NCI-H2196 (cell line): ENCODE data around the gene MBD3L4.
"Not testable (repeated sequence)": the region's sequence is repeated elsewhere in the genome, so short reads cannot be mapped to it uniquely, and the experiment has no call there.

Experiments used
- DNase-seq: peaks from one replicate; lab custom pipeline; 2025; ENCODE audit not compliant: unreplicated experiment; lab: John Stamatoyannopoulos, UW

Gene MBD3L4

DNA sequence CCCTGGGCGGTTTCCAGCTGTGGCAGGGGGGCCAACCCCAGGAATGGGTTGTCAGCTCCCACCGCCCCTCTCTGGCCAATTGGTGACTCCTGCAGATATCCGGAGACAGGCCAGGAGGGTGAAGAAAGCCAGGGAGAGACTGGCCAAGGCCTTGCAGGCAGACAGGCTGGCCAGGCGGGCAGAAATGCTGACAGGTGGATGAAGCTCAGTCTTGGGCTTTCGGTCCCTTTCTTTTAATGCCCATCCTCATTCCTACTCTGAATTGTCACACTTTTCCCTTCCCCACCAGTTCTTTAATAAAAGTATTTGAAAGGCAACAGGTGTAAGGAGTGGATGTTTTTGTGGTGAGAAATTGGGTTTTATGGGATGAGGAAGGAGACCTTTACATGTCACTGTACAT is 11.4 kb upstream of the MBD3L4 start:
- not testable (repeated sequence) for DNase-seq

GRCh38 chr19:7049021-7049420 is 9.0 kb upstream of the MBD3L4 start, which contains the start of gene MBD3L2:
Gene MBD3L2, plus strand, starts transcription at chr19:7049321. Its CDS starts 53 bp downstream, at chr19:7049374.
- not testable (repeated sequence) for DNase-seq

GRCh38 chr19:7041563-7041962 is 1.6 kb upstream of the MBD3L4 start:
- DNase-seq: not testable (repeated sequence)

GRCh38 chr19:7030278-7030677 is 9.7 kb downstream of the MBD3L4 start, which contains the start of gene MBD3L5:
Gene MBD3L5, plus strand, starts transcription at chr19:7030578. Its CDS starts 34 bp downstream, at chr19:7030612.
- not testable (repeated sequence) for DNase-seq

DNA sequence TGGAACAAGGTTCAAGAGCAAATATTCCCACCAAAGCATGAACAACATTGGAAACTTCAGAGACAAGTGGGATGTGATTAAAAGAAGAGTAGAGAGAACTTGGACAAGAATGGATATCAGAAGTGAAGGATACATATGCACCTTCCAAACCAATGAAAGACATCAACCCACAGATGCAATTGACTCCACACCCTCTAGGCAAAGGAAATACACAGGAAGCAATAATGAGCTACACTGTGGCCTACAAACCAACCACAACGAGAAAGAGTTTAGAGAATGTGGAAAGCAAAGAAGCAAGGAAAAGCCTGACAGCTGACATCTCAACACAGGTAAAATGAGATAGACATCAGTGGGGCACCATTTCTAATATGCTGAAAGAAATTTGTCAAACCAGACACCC is 11.2 kb downstream of the MBD3L4 start:
- not testable (repeated sequence) for DNase-seq

DNA sequence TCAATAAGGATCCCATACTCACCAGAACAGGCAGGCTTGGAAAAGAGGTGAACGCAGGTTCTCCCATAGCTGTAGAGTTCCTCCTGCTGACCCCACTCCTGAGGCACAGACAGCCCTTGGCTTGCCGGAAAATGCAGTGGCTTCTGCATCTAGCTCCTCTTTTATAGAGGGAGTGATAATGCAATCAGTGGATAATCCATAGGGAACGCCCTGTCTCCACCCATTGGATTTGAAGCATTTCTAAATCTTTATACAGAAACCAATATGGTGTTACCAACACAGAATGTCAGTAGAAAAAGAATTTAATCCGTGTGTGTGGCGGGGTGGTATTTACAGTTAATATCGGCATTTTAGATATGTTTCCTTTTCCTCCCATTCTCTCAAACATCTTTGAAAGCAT is 18.6 kb downstream of the MBD3L4 start, which contains the start of gene MBD3L2B:
TSS of gene MBD3L2B (minus strand) at position 101 of the 400 bp plus-strand sequence. CDS start at position 67, 34 bp downstream.
- DNase-seq: not testable (repeated sequence)

DNA sequence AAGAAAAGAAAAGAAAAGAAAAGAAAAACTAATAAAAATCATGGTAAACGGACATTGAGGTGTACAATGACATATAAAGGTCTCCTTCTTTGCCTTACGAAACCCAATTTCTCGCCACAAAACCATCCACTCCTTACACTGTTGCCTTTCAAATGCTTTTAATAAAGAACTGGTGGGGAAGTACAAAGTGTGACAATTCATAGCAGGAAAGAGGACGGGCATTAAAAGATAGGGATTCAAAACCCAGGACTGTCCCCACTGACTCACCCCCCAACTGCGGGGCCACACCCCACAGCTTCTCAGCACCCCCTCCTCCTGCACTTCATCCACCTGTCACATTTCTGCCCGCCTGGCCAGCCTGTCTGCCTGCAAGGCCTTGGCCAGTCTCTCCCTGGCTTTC is 21.2 kb downstream of the MBD3L4 start:
- no peak for DNase-seq

DNA sequence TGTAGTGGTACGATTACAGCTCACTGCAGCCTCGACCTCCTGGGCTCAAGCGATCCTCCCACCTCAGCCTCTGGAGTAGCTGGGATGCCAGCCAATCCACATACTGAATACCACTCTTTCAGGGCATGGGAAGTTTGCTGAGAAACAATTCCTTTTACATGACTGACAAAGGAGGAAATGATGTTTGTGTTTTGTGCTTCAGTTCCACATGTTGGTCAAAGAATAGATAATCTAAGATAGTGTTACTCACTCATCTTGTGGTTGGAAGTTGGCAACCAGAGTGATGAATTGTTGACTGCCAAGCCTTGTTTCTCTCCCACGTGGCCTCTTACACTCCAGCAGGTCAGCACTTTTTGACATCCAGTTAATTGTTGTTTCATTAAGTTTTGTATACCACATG is 26.3 kb downstream of the MBD3L4 start:
- DNase-seq: no peak

- no peak for DNase-seq
Observed at GRCh38 chr19:7010722-7011593, 29.0 kb downstream of the MBD3L4 start.

DNA sequence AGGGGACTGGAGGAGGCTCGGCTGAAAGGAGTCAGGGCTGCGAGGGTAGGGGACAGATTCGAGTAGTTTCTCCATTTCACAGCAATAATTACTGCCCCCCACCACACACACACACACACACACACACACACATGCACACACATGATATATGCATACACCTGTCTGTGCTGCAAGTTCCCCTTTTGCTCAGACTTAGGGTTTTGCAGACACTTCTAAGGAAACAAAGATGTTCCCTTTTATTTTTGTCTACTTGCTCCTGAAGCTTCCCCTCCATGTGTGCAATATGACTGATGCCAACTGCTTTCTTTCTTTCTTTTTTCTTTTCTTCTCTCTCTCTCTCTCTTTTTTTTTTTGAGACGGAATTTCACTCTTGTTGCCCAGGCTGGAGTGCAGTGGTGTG is 32.1 kb downstream of the MBD3L4 start:
- DNase-seq: no peak

DNA sequence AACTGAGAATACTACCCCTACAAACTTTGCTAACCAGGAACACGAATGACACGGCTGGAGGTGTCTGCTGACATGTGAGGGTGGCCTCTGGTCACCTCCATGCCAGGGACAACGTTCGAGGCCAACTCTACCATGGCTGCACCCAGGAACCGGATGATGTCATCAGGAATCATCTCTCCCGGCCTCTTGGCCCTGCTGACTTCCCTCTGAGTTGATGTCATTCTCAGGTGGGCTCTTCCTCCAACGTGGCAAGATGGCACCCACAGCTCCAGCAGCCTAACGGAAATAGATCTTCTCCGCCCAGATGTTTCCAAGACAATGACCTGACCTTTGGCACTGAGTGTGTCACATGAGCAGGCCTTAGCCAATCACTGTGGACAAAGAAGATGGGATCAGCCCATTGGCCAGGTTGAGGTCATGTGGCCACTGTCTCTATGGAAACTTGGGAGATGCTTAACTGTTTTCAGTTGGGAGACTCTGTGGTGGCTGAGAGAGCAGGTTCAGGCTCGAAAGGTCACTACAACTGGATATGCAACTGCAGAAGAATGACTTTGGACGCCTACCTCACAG is 33.8 kb downstream of the MBD3L4 start:
- DNase-seq: no peak

DNA sequence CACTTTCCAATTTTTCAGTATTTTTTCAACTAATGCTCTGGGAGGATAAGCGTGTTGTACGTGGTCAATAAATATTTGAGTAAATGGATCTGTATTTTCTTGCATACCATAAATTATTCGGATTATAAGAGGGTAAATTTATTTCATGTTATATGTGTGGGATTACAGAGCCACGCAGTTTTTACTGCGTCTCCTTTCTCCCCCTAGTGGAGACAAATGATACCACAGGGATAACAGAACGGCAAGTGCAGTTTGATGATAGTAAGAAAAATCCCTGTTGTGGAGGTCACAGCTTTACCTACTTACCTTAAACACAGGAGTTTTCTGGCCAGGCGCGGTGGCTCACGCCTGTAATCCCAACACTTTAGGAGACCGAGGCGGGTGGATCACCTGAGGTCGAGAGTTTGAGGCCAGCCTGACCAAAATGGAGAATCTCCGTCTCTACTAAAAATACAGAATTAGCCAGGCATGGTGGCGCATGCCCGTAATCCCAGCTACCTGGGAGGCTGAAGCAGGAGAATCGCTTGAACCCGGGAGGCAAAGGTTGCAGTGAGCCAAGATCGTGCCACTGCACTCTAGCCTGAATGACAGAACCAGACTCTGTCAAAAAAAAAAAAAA is 35.6 kb downstream of the MBD3L4 start:
- peak; percentile 62 for DNase-seq

GRCh38 chr19:7000816-7001215 is 39.2 kb downstream of the MBD3L4 start:
- DNase-seq: no peak

DNA sequence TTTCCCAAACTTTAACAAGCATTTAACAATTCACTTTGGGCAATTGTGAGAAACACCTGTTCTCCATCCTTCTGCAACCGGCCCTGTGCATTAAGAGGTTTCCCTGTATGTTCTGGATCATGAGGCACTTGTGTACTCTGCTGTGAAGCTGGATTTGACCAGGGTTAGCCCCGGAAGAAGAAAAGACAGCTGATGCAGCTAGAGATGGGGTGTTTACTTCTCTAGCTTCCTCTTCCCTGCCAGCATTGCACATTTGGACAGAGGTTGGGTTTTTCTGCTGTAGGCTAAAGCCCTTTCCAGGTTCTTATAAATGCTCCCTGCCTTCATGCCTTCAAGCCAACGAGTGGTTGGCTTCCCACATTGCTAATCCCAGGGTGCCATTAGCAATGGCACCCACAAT is 39.6 kb downstream of the MBD3L4 start:
- DNase-seq: no peak

GRCh38 chr19:6999933-7000332 is 40.0 kb downstream of the MBD3L4 start:
- no peak for DNase-seq

DNA sequence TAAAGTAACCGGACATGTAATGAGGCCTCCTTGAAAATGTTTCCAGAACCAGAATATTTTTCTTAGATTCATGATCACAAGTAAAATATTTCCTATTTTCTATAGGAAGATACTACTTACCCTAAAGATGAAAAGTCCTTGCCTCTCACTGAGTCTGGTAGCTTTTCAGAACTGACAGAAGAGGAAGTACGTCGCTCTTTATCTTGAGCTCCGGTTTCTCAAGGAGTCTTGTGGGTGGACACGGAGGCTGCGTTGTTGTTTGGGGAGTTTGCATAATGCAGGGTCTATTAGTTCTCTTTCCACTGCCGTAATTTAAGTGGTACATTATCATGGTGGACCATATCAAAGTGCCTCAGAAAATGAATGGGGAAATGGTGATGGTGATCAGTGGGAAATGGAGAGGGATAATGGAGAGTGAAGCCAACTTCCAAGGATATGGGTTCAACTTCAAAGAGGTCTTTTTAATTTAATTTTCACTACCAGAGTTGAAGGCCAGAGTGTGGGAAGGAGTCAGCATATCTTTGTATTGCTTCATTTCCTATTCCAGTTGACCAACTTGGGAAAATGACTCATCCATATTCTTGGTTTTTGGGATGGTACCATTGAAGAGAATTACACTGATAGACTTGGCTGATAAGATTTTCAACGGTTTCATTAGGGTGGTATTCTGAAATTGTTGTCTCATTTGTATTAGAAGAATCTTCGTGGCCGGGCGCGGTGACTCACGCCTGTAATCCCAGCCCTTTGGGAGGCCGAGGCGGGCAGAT is 42.1 kb downstream of the MBD3L4 start:
- no peak for DNase-seq

DNA sequence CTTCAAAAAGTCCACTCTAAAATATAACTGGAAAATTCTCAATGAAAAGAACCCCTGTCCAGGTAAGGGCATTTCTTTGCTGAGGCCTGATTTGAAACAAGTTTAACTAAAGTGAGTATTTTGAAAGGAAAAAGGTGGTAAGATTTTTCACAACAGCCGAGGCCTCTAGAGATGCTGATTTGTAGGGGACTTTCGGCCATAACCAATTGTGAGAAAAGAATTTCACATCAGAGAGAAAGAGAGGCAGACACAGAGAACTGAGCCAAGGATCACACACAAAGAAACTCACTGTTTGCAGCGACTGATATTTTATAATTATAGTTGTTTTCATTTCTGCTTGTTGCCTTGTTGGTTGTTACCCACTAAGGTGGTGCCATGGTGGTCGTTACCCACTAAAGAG is 43.2 kb downstream of the MBD3L4 start:
- no peak for DNase-seq

- no peak for DNase-seq
Observed at GRCh38 chr19:6995054-6995453, 44.9 kb downstream of the MBD3L4 start.

DNA sequence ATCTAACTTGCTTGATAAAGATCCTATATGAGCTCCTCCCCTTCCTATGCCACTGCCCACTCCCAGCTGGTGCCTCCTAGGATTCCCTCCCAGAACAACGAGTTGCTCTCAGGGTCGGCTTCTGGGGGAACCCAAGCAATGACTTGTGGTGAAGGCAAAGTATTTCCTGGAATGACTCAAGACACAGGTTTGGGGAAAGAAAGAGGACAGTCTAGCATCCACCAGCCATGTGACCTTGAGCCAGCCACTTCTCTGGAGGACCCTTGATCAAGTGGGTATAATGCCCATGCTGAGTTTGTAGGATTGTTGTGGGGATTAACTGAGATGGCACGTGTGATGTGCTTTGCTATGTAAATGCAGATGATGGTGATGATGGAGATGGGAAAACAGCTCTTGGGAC is 51.7 kb downstream of the MBD3L4 start:
- no peak for DNase-seq

GRCh38 chr19:6987850-6988249 is 52.1 kb downstream of the MBD3L4 start:
- no peak for DNase-seq
